Breast epithelium (tissue), 4 donors: ENCODE measurements around the gene PPP2R1B. TPM values are rescaled to one million over a fixed set of nuclear protein-coding genes. Genes with fewer than 3 reads are reported as not detected.

Experiments used
- DNase-seq, 2 donors: peaks; one replicate each; pipeline ENCODE4 v3.0.0-alpha.2; 2019; ENCODE audit warnings: low spot score in 2 of 2
- H3K27ac ChIP-seq, 2 donors: fragments of 200-600 bp; sonication (generic) in 1 of 2; one replicate each; pipeline ENCODE4 v1.5.1; 2016 to 2019; ENCODE audit warnings: mild to moderate bottlenecking in 1 of 2
- H3K27me3 ChIP-seq, 2 donors: fragments of 200-600 bp; sonication (generic) in 1 of 2; one replicate each; pipeline versions ENCODE4 v1.5.1 to v1.6.0; 2017 to 2019; ENCODE audit warnings: control low read depth in 1 of 2, mild to moderate bottlenecking in 1 of 2
- H3K36me3 ChIP-seq: fragments of 200-600 bp; one replicate; pipeline ENCODE4 v1.5.1; 2019
- H3K4me1 ChIP-seq, 2 donors: fragments of 200-600 bp; sonication (generic); one replicate each; pipeline ENCODE4 v1.5.1; 2016 to 2019; ENCODE audit warnings: control low read depth in 1 of 2
- H3K4me3 ChIP-seq, 3 donors: fragments of 200-600 bp; sonication (generic); 1 replicate in 2 of 3; 2 replicates in 1 of 3; pipeline ENCODE4 v1.5.1; 2016 to 2019; ENCODE audit warnings: mild to moderate bottlenecking in 3 of 3, moderate library complexity in 2 of 3
- H3K9me3 ChIP-seq, 2 donors: fragments of 200-600 bp; sonication (generic) in 1 of 2; one replicate each; pipeline ENCODE4 v1.5.1; 2016 to 2019; ENCODE audit warnings: control low read depth in 1 of 2
- POLR2A ChIP-seq: fragments of 450-650 bp; IDR thresholded peaks from one replicate; pipeline ENCODE4 v1.6.1; 2016; ENCODE audit warnings: antibody characterized with exemption, mild to moderate bottlenecking, moderate library complexity
- POLR2AphosphoS5 ChIP-seq, 3 donors: sonication (generic); formaldehyde crosslinking; IDR thresholded peaks; one replicate each; pipeline ENCODE4 v1.6.1; 2017; ENCODE audit warnings: antibody characterized with exemption in 3 of 3
- intact Hi-C: fragments of 100-400 bp; cut with DNase I; formaldehyde crosslinking; loops from one replicate; pipeline ENCODE4 v1.15.1; 2023; ENCODE audit warnings: low total_unique reads
- total RNA-seq, 3 donors: library from RNA; depleted of rRNA; stranded (reverse); fragments of >200 nt; gene quantifications; one replicate each; pipeline ENCODE4 v1.1.0, GENCODE V29; 2016
- TF ChIP-seq, protein P1 (sequence below), 3 donors: fragments of 450-650 bp; IDR thresholded peaks; one replicate each; pipeline ENCODE4 v1.5.1; 2016 to 2017; ENCODE audit warnings: antibody characterized with exemption in 3 of 3, mild to moderate bottlenecking in 3 of 3, moderate library complexity in 3 of 3

The PPP2R1B gene
- total RNA-seq, 3 donors from 2014 or later = 32.0 to 35.3 (median 34.7) TPM

- Histone ChIP-seq H3K27ac (no peak overlapping the region), H3K4me3 (no peak overlapping the region), H3K27me3 (no peaks in the 10 kb centered on the region), H3K36me3 (no peaks in the 10 kb centered on the region), H3K9me3 (no peaks in the 10 kb centered on the region), H3K4me1 (no peaks in the 10 kb centered on the region)
- DNase-seq = no peak
- intact Hi-C loops = no loop called here
- TF ChIP-seq, protein P1, sequence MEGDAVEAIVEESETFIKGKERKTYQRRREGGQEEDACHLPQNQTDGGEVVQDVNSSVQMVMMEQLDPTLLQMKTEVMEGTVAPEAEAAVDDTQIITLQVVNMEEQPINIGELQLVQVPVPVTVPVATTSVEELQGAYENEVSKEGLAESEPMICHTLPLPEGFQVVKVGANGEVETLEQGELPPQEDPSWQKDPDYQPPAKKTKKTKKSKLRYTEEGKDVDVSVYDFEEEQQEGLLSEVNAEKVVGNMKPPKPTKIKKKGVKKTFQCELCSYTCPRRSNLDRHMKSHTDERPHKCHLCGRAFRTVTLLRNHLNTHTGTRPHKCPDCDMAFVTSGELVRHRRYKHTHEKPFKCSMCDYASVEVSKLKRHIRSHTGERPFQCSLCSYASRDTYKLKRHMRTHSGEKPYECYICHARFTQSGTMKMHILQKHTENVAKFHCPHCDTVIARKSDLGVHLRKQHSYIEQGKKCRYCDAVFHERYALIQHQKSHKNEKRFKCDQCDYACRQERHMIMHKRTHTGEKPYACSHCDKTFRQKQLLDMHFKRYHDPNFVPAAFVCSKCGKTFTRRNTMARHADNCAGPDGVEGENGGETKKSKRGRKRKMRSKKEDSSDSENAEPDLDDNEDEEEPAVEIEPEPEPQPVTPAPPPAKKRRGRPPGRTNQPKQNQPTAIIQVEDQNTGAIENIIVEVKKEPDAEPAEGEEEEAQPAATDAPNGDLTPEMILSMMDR (IDR thresholded peaks at IDR 0.05) = no peak
- no peak for TF ChIP-seq POLR2AphosphoS5 (IDR thresholded peaks at IDR 0.05)
- TF ChIP-seq POLR2A = no peak
These were observed 40.6 kb downstream of the PPP2R1B start for GRCh38 chr11:111725621-111726020.

- Histone ChIP-seq H3K27ac (no peak overlapping the region), H3K9me3 (no peaks in the 10 kb centered on the region), H3K27me3 (no peaks in the 10 kb centered on the region), H3K4me1 (no peaks in the 10 kb centered on the region), H3K36me3 (no peaks in the 10 kb centered on the region), H3K4me3 (no peak overlapping the region)
- intact Hi-C loops = no loop called here
- DNase-seq = no peak
- TF ChIP-seq POLR2AphosphoS5 (IDR thresholded peaks at IDR 0.05) (no peak), POLR2A (no peak)
- TF ChIP-seq, protein P1 (IDR thresholded peaks at IDR 0.05) = no peak
These were observed 41.5 kb downstream of the PPP2R1B start for GRCh38 chr11:111724615-111725129.

DNA sequence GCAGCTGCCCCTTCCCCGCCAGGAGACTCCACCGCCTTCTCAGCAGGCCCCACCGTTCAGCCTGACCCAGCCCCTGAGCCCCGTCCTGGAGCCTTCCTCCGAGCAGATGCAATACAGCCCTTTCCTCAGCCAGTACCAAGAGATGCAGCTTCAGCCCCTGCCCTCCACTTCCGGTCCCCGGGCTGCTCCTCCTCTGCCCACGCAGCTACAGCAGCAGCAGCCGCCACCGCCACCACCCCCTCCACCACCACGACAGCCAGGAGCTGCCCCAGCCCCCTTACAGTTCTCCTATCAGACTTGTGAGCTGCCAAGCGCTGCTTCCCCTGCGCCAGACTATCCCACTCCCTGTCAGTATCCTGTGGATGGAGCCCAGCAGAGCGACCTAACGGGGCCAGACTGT, 42.6 kb downstream of the PPP2R1B start:
- no peaks in the 10 kb centered on the region for H3K36me3 ChIP-seq
- intact Hi-C loops = no loop called here
- H3K27ac ChIP-seq = peak overlapping the region in 1 of 2 donors; percentile 38
- no peaks in the 10 kb centered on the region for H3K4me1 ChIP-seq
- H3K9me3 ChIP-seq = no peaks in the 10 kb centered on the region
- no peaks in the 10 kb centered on the region for H3K27me3 ChIP-seq
- no peak for DNase-seq
- H3K4me3 ChIP-seq = no peak overlapping the region
- TF ChIP-seq POLR2A = no peak
- TF ChIP-seq, protein P1 (IDR thresholded peaks at IDR 0.05) = no peak
- TF ChIP-seq POLR2AphosphoS5 (IDR thresholded peaks at IDR 0.05) = no peak

DNA sequence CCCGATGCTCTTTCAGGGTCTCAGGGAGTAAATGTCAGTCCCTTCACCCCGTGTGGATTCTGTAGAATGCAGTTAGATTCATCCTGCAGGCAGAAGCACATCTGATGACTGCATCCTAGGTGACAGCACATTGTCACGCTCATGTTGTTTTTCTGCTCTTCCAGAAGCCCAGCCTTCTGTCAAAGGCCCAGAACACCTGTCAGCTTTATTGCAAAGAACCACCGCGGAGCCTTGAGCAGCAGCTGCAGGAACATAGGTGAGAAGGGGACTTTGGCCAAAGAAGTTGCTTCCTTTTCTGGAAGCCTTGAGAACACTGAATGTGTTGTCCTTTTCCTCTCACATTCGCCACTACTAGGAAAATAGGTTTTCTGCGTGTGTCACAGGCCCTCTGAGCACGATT, 43.7 kb downstream of the PPP2R1B start:
- Histone ChIP-seq H3K9me3 (no peaks in the 10 kb centered on the region), H3K4me1 (no peaks in the 10 kb centered on the region), H3K36me3 (no peaks in the 10 kb centered on the region), H3K27ac (no peak overlapping the region), H3K4me3 (no peak overlapping the region), H3K27me3 (no peaks in the 10 kb centered on the region)
- DNase-seq = no peak
- TF ChIP-seq POLR2AphosphoS5 (IDR thresholded peaks at IDR 0.05) (no peak), POLR2A (no peak)
- TF ChIP-seq, protein P1 (IDR thresholded peaks at IDR 0.05) = no peak
- intact Hi-C loops = no loop called here

DNA sequence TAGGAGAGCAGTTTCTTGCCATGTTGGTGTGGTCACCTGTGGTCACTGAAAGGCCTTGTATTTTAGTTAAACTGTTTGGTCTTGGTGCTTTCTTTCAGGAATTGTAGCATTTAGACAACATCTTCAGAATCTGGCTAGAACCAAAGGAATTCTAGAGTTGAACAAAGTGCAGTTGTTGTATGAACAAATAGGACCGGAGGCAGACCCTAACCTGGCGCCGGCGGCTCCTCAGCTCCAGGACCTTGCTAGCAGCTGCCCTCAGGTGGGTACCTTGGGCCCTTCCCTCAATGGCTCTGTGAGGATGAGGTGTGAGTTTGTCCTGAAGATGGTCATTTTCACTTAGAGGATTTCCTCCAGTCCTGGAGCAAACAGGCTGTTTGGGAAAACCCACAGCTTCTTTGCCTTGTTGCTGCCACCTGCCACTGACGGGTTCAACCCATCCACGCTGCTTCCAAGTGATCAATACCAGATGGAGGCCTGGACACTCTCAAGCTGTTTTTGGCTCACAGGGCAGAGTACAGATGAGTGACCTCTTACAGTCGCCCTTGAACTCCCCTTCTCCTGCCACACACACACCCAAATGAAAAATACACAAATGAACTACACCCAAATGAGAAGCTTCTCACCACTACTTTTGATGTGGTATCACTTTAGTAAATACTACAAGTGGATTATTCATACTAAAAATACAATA, 45.2 kb downstream of the PPP2R1B start:
- TF ChIP-seq, protein P1 (IDR thresholded peaks at IDR 0.05) = no peak
- no peak for TF ChIP-seq POLR2AphosphoS5 (IDR thresholded peaks at IDR 0.05)
- TF ChIP-seq POLR2A = no peak
- H3K4me3 ChIP-seq = no peak overlapping the region
- H3K27me3 ChIP-seq = no peaks in the 10 kb centered on the region
- intact Hi-C loops = no loop called here
- H3K9me3 ChIP-seq = no peaks in the 10 kb centered on the region
- no peaks in the 10 kb centered on the region for H3K36me3 ChIP-seq
- H3K4me1 ChIP-seq = no peaks in the 10 kb centered on the region
- no peak overlapping the region for H3K27ac ChIP-seq
- no peak for DNase-seq
